Measurements from ENCODE around the gene ATG4D.
A peak's percentile ranks its signal among the peaks of the same experiment; 100 is the strongest.

The ATG4D gene

DNA sequence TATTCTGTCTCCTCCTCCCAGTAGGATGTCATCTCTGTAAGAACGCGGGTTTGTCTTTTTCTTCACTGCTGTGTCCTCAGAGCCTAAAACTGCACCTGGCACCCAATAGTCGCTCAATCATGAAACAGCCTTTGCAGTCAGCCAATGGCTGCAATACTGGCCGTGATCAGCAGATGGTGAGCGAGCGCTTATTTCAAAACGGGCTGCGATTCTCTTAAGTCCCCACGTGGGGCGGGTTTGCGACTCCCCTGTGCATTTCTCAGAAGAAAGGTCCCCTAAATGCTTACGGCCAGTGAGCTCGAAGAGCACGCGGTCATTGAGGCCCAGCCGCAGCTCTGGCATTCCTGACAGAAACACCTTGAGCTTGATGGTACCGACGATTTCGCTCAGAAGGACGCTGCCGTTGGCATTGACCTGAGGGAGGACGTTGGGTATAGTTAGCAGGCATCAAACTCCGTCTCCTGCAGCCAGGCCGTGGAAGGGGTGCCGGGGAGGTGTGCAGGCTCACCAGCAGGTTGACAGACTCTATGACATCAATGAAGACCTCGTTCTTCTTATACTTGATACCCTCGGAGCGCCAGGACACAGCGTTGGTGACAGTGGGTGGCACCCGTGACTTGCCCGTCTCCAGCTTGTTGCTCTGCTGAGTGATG is 37.4 kb downstream of the ATG4D start:
- peak; percentile 68 for DNase-seq (ENCODE audit: low read depth)

DNA sequence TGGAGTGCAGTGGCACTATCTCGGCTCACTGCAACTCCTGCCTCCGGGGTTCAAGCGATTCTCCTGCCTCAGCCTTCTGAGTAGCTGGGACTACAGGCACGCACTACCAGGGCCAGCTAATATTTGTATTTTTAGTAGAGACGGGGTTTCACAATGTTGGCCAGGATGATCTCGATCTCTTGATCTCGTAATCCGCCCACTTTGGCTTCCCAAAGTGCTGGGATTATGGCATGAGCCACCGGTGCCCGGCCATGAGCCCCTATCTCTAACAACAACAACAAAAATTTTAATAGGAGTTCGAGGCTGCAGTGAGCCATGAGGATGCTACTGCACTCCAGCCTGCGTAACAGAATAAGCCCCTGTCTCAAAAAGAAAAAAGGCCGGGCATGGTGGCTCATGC is 38.4 kb downstream of the ATG4D start:
- DNase-seq (ENCODE audit: low read depth) = no peak

DNA sequence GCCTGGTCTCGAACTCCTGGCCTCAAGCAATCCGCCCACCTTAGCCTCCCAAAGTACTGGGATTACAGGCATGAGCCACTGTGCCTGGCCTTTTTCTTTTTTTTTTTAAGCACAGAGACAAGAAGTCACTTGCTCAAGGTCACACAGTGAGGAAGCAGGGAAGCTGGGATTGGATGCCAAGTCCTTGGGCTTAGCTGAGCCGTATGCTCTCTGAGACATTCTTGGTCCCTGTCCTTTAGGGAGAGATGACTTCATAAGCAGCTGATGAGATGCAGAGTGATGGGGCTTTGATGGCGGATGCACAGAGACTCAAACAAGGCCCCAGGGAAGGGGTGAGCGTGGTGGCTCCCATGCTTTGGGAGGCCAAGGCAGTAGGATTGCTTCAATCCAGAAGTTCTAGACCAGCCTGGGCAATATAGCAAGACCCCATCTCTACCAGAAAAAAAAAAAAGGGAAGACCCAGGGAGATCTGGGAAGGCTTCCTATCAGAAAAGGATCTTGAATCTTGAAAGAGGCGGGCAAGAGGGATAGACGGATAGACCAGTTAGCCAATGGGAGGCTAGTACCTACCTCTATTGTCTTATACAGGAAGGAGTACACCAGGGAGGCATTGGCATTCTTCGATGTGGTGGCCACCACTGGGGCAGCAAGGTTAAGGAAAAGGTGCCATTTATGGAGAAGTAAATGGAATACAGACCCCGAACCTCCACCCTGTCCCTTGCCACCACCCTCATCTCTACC is 39.5 kb downstream of the ATG4D start:
- DNase-seq (ENCODE audit: low read depth) = no peak

DNA sequence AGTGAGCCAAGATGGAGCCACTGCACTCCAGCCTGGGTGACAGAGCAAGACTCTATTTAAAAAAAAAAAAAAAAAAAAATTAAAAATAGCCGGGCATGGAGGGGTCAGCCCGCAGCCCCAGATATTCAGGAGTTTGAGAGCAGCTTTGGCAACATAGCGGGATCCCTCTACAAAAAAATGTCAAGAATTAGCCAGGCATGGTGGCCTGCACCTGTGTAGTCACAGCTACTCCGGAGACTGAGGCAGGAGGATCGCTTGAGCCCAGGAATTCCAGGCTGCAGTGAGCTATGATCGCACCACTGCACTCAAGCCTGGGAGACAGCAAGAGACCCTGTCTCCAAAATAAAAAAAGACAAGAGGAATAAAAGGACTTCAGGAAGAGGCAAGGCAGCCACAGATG is 42.7 kb downstream of the ATG4D start:
- no peak for DNase-seq (ENCODE audit: low read depth)

DNA sequence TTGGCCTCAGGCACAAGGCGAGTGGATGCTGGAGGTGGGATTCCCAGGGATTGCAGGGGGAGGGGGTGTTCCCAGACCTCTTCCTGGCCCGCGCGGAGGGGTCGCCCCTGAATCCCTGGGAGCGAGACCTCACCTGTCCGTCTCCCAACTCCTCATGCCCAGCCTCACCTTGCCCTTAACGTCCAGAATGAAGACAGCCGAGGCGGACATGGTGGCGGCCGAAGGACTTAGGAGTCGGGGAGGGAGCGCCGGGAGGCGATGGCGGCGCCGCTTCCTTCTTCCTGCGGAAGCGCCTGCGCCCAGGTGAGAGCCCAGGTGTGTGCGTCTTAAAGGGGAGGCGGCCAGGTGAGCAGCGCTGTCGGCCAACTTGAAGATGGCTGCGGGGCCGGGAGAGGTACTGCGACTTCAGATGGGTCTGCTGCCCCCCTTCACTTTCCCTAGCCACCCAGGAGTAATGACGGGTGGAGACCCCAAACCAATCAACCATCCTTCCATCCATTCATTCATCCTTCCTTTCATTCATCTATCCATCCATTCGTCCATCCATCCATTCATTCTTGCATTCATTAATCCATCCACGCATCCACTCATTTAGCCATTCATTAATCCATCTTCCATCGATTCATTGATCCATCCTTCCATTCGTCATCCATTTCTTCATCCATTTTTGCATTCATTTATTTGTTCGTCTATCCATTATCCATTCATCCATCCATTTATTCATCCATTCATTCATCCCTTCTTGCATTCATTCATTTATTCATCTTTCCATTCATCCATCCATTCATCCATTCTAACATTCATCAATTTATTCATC is 43.5 kb downstream of the ATG4D start, which contains the start of gene AP1M2:
Gene AP1M2 (minus strand): TSS at position 291 of the 817 bp plus-strand sequence. CDS start 81 bp downstream, at position 210.
- no peak for DNase-seq (ENCODE audit: low read depth)

DNA sequence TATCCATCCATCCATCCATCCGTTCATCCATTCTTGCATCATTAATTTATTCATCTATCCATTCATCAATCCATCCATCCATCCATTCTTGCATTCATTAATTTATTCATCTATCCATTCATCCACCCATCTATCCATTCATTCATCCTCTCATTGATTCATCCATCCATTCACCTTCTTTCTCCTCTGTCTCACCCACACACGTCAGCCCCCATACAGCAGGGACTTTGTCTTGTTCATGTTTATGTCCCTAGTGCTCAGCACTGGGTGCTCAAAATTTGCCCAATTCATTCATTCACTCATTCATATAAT is 44.1 kb downstream of the ATG4D start:
- DNase-seq (ENCODE audit: low read depth) = no peak

DNA sequence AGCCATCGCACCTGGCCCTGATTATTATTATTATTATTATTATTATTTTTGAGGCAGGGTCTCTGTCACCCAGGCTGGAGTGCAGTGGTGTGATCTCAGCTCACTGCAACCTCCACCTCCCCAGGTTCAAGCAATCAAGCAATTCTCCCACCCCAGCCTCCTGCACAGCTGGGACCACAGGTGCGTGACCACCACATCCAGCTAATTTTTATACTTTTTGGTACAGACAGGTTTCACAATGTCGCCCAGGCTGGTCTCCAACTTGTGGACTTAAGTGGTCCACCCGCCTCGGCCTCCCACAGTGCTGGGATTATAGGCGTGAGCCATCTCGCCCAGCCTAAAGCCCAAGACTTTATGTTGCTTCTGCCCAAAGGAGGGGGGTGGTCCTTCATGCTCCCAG is 49.4 kb downstream of the ATG4D start:
- DNase-seq (ENCODE audit: low read depth) = no peak

DNA sequence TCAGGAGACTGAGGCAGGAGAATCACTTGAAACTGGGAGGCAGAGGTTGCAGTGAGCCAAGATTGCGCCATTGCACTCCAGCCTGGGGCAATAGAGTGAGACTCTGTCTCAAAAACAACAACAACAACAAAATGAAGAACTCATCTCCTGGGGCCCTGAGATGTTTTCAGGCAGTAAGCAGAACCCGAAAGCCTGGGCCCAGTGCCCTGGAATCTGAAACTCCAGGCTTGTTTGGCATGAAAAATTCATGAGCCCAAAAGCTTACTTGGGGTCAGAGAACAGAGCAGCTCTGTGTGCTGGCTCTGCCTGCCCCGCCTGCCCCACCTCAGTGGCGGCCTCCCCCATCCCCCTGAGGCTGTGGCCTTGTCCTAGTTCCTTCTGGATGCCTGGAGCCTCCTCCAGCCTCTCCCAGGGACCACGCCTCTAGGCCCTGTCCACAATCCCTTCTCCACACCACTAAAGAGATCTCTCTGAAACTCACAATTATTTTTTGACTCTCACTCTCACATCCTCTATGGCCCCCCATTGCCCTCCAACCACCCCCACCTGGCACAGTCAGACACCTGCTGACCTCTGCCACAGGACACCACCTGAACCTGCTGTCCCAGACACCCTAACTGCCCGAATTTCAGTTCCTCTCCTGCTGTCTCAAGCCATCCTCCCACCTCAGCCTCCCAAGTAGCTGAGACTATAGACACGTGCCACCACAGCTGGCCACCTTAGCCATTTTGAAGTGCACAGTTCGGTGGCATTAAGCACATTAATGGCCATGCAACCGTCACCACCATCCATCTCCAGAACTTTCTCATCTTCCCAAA is 50.3 kb downstream of the ATG4D start:
- no peak for DNase-seq (ENCODE audit: low read depth)

DNA sequence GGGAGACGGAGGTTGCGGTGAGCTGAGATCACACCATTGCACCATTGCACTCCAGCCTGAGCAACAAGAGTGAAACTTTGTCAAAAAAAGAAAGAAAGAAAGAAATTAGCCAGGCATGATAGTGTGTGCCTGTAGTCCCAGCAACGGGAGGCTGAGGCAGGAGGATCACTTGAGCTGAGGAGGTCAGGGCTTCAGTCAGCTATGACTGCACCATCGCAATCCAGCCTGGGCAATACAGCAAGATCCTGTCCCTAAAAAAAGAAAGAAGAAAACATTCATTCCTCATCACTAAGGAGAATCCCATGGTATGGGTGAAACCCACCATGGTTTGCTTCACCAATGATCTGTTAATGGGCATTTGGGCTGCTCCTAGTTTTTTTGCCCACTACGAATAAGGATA is 56.4 kb downstream of the ATG4D start:
- no peak for DNase-seq (ENCODE audit: low read depth)

DNA sequence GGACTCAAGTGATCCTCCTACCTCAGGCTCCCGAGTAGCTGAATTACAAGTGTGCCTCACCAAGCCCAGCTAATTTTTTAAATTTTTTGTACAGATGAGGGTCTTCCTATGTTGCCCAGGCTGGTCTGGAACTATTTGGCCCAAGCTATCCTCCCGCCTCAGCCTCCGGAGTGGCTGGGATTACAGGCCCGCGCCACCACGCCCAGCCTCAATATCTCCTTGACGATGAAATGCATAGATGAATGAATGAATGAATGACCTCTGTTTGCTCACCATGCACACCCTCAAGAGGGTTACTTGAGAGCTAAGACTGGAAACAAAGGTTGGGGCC is 58.3 kb downstream of the ATG4D start:
- no peak for DNase-seq (ENCODE audit: low read depth)

DNA sequence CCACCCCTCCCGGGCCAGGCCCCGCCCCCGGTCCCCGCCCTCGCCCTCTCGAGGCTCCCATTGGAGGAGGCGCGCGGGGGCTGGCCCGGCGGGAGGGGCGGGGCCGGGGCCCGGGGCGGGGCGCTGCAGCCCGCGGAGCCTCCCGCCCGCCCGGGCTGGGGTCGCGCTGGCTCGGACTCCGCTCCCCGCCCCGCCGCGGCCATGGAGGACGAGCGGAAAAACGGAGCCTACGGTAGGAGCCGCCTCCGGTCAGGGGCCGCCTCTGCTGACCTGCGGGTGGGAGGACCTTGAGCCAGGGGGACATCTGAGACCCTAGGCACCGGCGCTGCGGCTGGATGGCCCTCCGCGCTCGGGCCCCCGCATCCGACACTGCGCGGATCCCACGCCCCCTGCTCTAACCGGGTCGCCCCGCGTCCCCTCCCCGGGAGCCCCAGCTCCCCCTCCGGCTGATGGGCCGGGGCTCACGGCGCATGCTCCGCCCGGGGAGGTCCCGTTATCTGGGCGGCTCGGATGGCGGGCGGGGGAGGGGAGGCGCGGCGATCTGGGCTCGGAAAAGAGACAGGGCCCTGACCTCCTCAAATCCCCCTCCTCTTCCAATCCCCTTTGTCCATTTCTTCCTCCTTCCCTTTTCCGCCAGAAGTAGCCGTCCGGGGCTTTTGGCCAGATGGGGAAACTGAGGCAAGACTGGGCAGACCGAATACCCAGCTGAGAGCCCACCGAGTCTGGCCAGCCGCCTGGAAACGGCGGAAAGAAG is 58.8 kb downstream of the ATG4D start:
- peak; percentile 71 for DNase-seq (ENCODE audit: low read depth)

All from T-helper 22 cell (primary cell).